Ovary (tissue), 9 donors: ENCODE data around the gene MACROH2A1. TPM values are rescaled to one million over a fixed set of nuclear protein-coding genes. Genes with fewer than 3 reads are reported as not detected.

Experiments used
- DNase-seq, 5 donors: peaks; one replicate each; pipeline ENCODE4 v3.0.0-alpha.2; 2019 to 2020
- H3K27ac ChIP-seq, 2 donors: fragments of 200-600 bp; one replicate each; pipeline versions ENCODE4 v1.5.1 to v1.8.0; 2019 to 2022
- H3K27me3 ChIP-seq: fragments of 200-600 bp; one replicate; pipeline ENCODE4 v1.8.0; 2022
- H3K36me3 ChIP-seq: fragments of 200-600 bp; sonication (generic); one replicate; pipeline ENCODE4 v1.5.1; 2019
- H3K4me1 ChIP-seq: one replicate; pipeline ENCODE4 v1.8.1; 2013; ENCODE audit warnings: mild to moderate bottlenecking, moderate library complexity; ENCODE audit not compliant: insufficient read depth
- H3K4me3 ChIP-seq: fragments of 200-600 bp; sonication (generic); one replicate; pipeline ENCODE4 v1.5.1; 2017
- H3K9me3 ChIP-seq, 2 donors: fragments of 200-600 bp in 1 of 2; sonication (generic) in 1 of 2; one replicate each; pipeline versions ENCODE4 v1.5.1 to v1.8.1; 2013 to 2019; ENCODE audit warnings: mild to moderate bottlenecking in 1 of 2, moderate library complexity in 1 of 2
- EP300 ChIP-seq: sonication (generic); formaldehyde crosslinking; IDR thresholded peaks from one replicate; pipeline ENCODE4 v1.6.1; 2017; ENCODE audit warnings: antibody characterized with exemption
- POLR2A ChIP-seq: fragments of 450-650 bp; IDR thresholded peaks from one replicate; pipeline ENCODE4 v1.6.1; 2017; ENCODE audit warnings: antibody characterized with exemption, mild to moderate bottlenecking, moderate library complexity
- WGBS, 3 donors: extraction: QIAGEN DNeasy Blood & Tissue Kit in 1 of 3; methylation state at CpG; one replicate each; pipeline versions ENCODE4 v1.1.5 to v1.1.7; 2013 to 2017; 5-methylcytosine and 5-hydroxymethylcytosine counted together
- intact Hi-C, 4 donors: fragments of 100-400 bp; cut with DNase I; formaldehyde crosslinking; loops; one replicate each; pipeline versions ENCODE4 v1.11.0 to v1.15.1; 2022 to 2023
- polyA plus RNA-seq, 2 donors: library from polyadenylated mRNA; stranded (reverse); fragments of 200-250 nt in 1 of 2; fragments of 350-450 nt in 1 of 2; fragmentation: Illumina TruSeq in 1 of 2; extraction: RNeasy Lipid Tissue Mini Kit (QIAGEN cat#74804) in 1 of 2; gene quantifications; one replicate each; pipeline ENCODE4 v1.2.3, GENCODE V29; 2013 to 2014
- total RNA-seq, 7 donors: library from RNA; depleted of rRNA in 2 of 7; stranded (reverse); fragments of >200 nt in 2 of 7; fragmentation: NEBNext Ultra II Directional in 3 of 7; extraction: Animal tissue kit (Norgen Biotek cat#: 25700) in 3 of 7; gene quantifications; one replicate each; pipeline versions ENCODE4 v1.1.0 to v1.2.4, GENCODE V29; 2016 to 2023
- TF ChIP-seq, protein P1 (sequence below), 3 donors: fragments of 450-650 bp in 2 of 3; fragments of 200-600 bp in 1 of 3; IDR thresholded peaks; one replicate each; pipeline versions ENCODE4 v1.5.1 to v1.8.0; 2016 to 2022; ENCODE audit warnings: antibody characterized with exemption in 3 of 3, mild to moderate bottlenecking in 1 of 3
- donor health status: DM: no; HTN: no; CAD: no; lungs with moderate emphysema.
- donor health status: DM: no; HTN: no; CAD: no.
- donor health status: Bipolar disorder and iron deficiency.
- donor health status: DM: yes; HTN: yes; CAD: no.
- donor health status: DM: no; HTN: no; CAD: no.
- donor health status: DM: yes; HTN: yes; CAD: no.

Gene MACROH2A1
- total and polyA plus RNA-seq, 9 donors = 71.7 to 157 (median 102) TPM

DNA sequence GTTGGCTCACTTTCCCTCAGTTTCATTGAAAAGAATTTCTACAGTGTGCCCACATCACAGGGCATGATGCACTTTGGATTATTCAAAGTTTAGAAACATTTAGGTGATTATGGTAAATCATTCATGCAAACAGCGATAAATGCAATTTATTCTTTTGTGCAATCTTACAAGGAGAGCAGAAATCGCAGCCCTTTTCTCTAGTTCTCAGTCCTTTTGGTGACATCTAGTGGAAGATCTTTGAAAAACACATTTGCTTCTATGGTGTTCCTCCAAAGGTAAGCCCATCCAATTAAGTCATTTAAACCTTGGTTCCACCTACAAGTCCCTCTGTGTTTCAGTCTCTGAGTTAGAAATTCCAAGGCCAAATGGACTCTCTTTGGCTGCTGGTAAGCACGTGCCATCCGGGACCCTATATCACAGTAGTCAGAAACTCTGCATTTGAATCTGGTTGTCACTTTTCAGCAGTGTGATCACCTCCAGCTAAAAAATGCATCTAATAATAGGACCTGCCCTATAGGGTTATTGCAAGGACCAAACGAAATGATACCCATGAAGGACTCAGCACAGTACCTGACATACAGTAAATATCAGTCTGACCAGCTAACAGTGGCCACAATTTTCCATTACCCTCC, 66.4 kb downstream of the MACROH2A1 start:
- Histone ChIP-seq H3K4me1 (no peaks in the 10 kb centered on the region), H3K36me3 (no peaks in the 10 kb centered on the region), H3K27me3 (no peaks in the 10 kb centered on the region), H3K27ac (no peak overlapping the region), H3K4me3 (no peak overlapping the region), H3K9me3 (no peaks in the 10 kb centered on the region)
- WGBS, 3 donors = 19 to 22% (median 22%) methylated on average over 5 of the region's 5 CpGs
- DNase-seq = no peak
- intact Hi-C loops = no loop called here
- TF ChIP-seq POLR2A (no peak), EP300 (no peak)
- TF ChIP-seq, protein P1, sequence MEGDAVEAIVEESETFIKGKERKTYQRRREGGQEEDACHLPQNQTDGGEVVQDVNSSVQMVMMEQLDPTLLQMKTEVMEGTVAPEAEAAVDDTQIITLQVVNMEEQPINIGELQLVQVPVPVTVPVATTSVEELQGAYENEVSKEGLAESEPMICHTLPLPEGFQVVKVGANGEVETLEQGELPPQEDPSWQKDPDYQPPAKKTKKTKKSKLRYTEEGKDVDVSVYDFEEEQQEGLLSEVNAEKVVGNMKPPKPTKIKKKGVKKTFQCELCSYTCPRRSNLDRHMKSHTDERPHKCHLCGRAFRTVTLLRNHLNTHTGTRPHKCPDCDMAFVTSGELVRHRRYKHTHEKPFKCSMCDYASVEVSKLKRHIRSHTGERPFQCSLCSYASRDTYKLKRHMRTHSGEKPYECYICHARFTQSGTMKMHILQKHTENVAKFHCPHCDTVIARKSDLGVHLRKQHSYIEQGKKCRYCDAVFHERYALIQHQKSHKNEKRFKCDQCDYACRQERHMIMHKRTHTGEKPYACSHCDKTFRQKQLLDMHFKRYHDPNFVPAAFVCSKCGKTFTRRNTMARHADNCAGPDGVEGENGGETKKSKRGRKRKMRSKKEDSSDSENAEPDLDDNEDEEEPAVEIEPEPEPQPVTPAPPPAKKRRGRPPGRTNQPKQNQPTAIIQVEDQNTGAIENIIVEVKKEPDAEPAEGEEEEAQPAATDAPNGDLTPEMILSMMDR (IDR thresholded peaks at IDR 0.05) = no peak

DNA sequence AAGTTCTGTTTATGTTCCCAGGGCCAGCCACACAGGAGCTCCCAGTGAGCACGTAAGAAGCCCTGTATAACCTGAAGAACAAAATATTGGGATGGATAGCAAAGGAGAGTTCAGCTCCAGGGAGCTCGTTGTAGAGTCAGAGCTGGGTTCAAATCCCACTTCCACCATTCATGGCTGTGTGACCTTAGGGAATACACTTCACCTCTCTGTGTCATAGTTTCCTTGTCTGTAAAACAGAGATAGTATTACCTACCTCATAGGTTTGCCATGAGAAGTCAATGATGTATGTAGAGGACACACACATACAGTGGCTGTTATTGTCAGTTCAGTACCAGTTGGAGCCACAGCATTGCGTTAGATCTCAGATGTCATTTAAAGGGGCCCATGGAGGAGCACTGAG, 67.4 kb downstream of the MACROH2A1 start:
- TF ChIP-seq EP300 = no peak
- TF ChIP-seq, protein P1 (IDR thresholded peaks at IDR 0.05) = no peak
- no peak for TF ChIP-seq POLR2A
- DNase-seq = no peak
- intact Hi-C loops = no loop called here
- Histone ChIP-seq H3K4me1 (no peaks in the 10 kb centered on the region), H3K27me3 (no peaks in the 10 kb centered on the region), H3K4me3 (no peak overlapping the region), H3K27ac (no peak overlapping the region), H3K9me3 (no peaks in the 10 kb centered on the region), H3K36me3 (no peaks in the 10 kb centered on the region)
- WGBS, 3 donors = 90 to 95% (median 93%) methylated on average over 3 of the region's 3 CpGs

DNA sequence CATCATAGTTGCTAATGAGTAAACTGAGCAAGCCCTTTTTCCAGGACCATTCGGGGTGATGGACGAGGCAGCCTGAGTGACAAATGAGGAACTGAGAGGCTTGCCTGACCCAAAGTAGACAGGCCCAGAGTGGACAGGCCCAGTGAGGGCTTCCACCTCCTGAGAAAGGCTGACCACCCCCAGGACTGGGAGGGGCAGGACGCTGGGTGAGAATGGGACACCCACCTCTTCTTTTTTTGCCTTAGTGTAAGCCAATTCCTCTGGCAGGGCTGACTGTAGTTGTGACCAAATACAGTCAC, 68.3 kb downstream of the MACROH2A1 start:
- H3K36me3 ChIP-seq = no peaks in the 10 kb centered on the region
- no peak overlapping the region for H3K27ac ChIP-seq
- no peak overlapping the region for H3K4me3 ChIP-seq
- intact Hi-C loops = no loop called here
- DNase-seq = no peak
- 83 to 88% (median 83%) methylated on average over 3 of the region's 3 CpGs for WGBS, 3 donors
- H3K4me1 ChIP-seq = no peaks in the 10 kb centered on the region
- TF ChIP-seq EP300 (no peak), POLR2A (no peak)
- TF ChIP-seq, protein P1 (IDR thresholded peaks at IDR 0.05) = no peak
- H3K9me3 ChIP-seq = no peaks in the 10 kb centered on the region
- H3K27me3 ChIP-seq = no peaks in the 10 kb centered on the region

DNA sequence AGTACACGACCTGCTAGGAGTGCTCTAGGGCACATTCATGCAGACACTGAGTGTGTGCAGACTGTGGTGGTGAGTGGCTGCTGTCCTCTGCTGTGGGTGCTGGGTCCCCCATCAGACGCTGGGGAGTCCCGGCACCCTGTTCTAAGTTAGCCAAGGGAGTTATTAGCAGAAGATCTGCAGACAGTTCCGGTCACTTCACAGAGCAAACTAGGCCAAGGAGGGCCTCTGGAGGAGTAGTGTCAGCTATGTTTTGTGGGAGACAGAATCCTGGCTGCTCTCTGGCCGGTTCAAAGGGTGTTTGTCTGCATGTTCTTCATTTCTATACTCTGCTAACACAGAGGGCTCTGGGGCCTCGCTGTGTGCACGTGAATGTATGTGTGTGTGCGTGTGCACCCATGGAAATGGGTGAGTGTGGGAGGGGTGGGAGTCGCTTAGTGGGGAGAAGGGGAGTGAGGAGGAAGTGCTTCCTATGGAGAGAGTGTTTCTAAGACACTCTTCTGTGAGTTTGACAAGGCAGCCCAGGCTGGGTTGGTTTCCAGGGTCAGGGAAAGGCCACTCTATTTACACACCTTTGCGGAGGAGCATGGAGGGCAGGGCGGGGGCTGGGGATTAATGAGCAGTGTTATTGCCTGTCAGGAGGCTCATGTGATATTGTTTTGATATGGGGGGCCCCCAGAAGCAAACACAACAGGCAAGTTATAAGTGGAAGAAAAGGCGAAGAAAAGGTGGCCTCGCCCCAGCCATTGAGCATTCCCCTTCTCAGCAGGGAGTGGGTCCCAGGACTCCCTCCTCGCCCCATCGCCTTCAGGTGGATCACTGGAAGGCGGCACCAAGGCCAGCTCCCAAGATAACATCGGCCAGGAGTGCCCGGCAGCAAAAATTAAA, 68.9 kb downstream of the MACROH2A1 start:
- Histone ChIP-seq H3K4me3 (no peak overlapping the region), H3K27me3 (no peaks in the 10 kb centered on the region), H3K4me1 (no peaks in the 10 kb centered on the region), H3K9me3 (no peaks in the 10 kb centered on the region), H3K36me3 (no peaks in the 10 kb centered on the region), H3K27ac (no peak overlapping the region)
- DNase-seq = no peak
- 71 to 74% (median 72%) methylated on average over 18 of the region's 18 CpGs for WGBS, 3 donors
- TF ChIP-seq EP300 = no peak
- intact Hi-C loops = no loop called here
